ELR (cell line): ENCODE results near the gene ANAPC10.
"Not testable (repeated sequence)": the region's sequence is repeated elsewhere in the genome, so short reads cannot be mapped to it uniquely, and the experiment has no call there.

ENCODE experiments used
- DNase-seq: peaks from one replicate; pipeline ENCODE4 v3.0.0-alpha.2; 2015; ENCODE audit warnings: low read depth

The ANAPC10 gene, protein sequence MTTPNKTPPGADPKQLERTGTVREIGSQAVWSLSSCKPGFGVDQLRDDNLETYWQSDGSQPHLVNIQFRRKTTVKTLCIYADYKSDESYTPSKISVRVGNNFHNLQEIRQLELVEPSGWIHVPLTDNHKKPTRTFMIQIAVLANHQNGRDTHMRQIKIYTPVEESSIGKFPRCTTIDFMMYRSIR

DNA sequence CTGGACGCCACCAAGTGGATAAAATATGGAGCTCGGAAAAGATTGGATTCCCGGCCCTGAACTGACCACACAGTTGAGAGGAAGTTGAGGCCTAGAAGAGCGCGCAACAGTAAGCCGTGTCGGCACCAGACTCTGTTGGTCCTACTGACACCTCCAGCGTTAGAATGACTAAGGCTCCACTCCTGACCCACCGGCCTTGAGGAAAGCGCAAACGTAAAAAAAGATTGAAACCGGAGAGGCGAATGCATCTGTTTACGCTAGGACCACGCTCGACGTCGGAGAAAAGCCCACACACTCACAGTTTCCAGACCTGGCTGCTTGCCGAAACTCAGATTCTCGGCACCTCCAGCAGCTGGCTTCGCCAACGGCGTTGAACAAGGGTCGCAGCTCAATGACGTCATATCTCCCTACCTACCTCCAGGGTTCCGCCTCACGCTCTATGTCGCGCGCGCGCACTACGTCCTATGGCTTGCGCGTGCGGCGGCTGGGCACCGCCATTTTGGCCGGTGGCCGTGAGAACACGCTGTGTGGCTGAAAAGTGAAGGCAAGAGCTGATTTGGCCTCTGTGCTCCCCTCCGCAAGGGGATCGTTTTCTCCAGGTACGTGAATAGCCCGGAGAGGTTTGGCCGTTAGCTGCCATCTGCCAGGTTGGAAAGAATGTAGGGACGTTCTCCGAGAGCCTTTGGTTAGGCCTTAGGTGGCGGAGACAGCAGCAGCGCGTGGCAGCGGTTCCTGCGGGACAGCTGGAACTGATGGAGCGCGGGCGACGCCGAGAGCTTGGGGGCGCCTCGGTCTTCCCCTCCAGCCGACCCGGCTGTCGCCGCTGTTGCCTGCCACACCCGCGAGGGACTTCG is at the start of gene ANAPC10, which contains the start of gene ABCE1:
ANAPC10 (minus strand) TSS at position 376 of the 854 bp plus-strand sequence. CDS start 2,097 bp downstream, outside the sequence.
ABCE1 (plus strand) TSS at position 491 of the 854 bp plus-strand sequence. CDS start 6,102 bp downstream, outside the sequence.
- DNase-seq, result peak; percentile 99

DNA sequence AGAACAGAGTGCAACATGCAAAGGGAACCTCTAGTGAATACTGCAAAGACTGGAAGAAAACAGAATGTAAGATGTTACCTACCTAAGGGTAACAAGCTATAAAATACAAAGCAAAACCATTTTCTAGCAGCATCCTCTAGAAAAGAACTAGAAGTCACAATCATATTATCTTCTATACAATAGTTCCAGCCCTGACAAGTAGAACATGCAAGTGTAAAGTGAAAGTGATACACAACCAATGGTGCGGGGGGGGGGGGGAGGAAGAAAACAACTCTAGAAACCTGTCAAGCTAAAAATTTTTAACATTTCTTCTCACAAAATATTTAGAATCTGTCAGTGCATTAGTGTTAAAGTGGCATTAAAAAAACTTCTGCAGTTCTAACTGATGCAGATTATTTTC is 38.2 kb upstream of the ANAPC10 start:
- DNase-seq, result not testable (repeated sequence)

DNA sequence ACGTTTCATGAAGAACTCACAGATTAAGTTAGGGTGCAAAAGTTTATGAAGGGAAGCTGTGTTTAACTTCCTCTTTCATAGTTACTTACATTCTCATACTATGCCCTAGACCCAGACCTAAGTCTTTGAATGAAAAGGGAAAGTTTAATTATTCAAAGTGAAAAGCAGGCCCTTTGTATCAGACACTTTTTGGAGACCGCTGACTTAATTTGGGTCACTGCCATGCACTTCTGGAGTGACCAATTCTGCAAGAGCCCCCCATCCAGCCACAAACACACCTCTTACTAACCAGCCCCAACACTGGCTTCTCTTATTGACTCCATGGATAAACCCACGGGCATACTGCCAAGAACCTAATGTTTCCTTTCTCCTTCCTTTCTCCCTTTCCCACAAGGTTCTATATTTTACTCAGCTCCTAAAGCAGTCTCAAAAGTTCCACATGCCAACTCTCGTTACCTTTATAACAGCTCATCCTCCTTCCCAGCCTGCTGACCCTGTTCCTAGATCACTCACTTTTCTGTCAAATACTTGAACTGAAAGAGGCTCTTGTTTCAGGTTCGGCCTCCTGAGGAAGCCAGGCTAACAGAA is 34.6 kb upstream of the ANAPC10 start:
- DNase-seq, result no peak

DNA sequence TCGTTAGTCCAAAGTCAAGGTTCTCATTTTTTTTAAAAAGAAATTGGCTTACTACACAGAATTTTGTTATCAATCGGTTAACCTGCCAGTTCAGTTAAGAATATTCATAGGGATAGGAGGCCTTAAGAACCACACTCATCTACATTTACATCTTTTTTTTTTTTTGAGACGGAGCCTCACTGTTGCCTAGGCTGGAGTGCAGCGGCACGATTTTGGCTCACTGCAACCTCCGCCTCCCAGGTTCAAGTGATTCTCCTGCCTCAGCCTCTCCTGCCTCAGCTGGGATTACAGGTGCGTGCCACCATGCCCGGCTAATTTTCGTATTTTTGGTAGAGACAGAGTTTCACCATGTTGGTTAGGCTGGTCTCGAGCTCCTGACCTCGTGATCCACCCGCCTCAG is 33.9 kb upstream of the ANAPC10 start:
- DNase-seq, result no peak

DNA sequence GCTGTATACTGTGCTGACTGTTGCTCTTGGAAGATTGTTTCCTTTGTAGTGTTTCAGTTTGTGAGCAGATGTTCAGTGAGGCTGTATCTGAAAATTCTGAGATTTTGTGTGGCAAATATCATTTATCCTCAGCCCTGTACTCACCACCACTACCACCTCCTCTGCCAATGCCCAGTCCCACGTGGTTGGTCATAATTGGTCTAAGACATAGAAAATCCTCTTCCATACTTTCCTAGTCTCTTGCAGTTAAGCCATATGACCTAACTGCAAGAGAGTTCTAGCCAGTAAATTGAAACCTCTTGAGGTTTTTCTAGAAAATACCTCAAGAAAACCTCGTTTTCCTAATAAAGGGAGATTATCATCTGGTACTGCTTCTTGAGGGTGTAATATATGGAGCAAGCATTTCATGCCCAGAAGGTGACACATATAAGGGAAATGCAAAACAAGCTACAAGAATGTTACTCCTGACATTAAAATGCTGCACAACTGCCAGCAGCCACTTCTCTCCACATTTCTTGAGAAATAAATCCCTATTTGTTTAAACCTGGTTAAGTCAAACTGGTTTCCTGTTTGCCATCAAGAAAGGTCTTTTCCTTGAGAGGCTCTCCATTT is 32.9 kb upstream of the ANAPC10 start:
- peak; percentile 58 for DNase-seq

DNA sequence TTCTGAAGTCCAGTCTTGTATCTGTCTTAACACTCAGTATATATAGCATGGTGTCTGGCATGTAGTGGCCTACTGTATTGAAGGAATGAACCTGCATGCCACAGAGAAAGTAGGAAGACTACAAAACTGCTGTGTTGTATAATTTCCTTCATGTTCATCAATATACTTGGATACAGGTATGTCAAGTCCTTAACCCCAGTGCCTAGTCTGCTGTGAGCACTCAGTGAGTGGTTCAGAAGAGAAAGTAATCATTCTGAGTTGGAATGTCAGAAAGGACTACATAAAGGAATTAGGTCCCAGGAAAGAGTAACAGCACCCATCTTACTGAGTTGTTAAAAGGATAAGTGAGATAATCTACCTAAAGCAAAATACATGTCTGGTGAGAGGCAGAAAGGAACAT is 32.1 kb upstream of the ANAPC10 start:
- DNase-seq, result no peak

DNA sequence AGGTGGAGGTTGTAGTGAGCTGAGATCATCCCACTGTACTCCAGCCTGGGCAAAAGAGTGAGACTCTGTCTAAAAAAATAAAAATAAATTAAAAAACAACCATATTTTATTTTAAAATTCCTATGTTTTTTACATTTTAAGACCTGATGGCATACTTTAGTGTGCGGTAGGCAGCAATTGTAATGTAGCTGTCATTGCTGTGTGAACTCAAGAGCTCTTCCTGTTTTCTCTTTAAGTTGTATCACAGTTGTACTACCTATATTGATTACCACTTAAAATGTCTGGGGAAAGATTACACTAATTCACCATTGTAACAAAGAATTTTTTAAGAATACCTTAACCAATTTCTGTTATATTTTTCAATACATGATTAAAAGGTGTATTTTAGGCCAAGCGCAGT is 27.4 kb upstream of the ANAPC10 start:
- DNase-seq, result no peak

DNA sequence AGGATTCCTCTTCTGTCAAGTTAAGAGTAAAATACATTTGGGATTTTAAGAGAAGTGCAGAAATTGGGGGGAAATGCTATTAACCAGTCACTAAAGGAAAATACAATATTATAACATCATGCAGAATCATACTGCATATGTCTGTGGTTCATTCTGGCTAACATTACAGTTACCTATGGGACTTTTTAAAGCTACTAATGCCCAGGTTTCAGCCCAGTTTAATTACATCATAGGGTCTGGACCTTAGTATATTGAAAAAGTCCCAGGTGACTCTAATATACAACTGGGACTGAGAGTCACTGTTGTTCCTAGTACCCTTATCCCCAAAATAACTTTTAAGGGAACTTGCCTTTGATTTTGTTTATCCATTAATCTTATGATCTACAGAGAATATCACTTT is 10.1 kb upstream of the ANAPC10 start:
- no peak for DNase-seq

DNA sequence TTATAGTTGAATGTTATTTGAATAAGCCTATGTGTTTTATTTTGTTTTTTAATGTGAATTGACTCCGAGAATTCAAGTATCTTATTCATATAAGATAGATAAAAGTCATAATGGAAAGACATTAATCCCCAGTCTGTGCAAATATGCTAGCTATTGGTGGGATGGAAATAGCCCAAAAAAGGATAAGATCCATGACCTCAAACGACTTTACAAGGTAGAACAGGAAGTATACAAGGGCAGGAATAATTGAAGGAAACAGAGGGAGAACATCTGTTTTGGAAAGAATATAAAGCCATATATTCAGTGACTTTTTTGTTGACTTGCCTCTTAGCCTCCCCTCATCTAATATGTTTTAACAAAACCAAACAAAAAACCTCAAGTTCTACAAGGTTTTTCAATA is 9.1 kb upstream of the ANAPC10 start:
- DNase-seq, result no peak

DNA sequence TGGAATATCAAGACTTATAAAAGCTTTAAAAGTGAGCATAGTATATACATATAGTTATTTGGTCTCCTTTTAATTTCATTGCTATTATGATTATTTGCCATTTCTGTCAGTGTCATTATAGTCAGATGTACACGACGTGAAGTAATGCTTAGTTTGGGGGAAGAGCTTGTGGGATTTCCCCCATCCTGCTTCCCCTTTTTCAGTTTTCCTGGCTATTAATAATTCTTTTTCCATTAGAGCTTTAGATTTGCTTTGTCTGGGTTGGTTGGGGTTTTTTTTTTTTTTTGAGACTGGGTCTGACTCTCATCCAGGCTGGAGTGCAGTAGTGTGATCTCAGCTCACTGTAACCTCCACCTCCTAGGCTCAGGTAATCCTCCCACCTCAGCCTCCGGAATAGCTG is 5.5 kb upstream of the ANAPC10 start:
- DNase-seq, result no peak

DNA sequence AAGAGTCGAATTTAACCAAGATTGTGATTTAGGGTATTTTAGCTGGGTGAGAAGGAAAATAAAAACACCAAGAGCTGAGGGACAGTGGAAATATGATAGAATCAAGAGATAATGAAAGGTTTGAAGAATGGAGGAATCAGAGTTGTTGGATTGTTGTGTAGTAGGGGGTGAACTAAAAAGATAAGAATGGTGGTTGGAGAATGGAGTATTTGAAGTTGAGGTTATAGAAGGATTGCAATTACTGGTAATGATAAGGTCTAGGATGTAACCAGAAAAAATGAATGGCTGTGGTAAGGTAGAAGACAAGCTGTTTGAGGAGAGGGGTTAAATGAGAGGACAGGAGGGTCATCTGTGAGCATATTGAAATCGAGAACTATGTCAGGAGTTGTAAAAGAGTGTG is 4.6 kb upstream of the ANAPC10 start:
- DNase-seq, result no peak

DNA sequence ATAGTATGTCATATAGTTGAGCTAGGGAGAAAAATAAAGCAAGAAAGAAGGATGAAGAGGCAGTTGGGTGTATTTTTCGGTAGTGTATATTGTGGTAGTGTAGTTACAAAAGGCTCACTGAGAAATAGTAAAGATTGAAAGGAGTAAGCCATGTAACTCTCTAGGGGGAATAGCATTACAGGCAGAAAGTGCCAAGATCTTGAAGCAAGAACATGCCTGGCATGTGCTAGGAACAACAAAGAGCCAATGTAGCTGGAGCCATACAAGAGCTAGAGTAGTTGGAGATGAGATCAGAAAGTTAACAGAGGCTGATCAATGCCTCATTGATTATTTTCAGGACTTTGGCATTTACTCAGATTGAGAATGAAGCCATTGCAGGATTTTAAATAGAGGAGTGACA is 3.1 kb upstream of the ANAPC10 start:
- no peak for DNase-seq

DNA sequence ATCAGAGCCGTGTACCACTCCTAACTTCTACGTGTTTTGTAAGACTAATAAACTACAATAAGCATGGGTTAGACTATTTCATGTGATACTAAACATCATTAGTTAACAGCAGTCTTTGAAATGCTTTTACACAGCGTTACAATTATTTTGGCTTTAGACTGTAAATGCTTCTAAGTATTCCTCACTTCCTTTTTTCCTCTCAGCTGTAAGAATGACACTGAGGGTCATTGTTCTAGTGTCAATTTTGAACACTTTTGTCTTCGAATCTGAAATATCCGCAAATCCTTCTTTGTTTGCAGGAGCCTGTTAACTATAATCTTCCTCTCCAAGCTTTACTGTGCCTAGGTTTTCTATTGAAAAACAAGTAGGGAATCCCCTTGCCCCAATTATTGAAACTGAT is 1.7 kb upstream of the ANAPC10 start:
- peak; percentile 22 for DNase-seq

DNA sequence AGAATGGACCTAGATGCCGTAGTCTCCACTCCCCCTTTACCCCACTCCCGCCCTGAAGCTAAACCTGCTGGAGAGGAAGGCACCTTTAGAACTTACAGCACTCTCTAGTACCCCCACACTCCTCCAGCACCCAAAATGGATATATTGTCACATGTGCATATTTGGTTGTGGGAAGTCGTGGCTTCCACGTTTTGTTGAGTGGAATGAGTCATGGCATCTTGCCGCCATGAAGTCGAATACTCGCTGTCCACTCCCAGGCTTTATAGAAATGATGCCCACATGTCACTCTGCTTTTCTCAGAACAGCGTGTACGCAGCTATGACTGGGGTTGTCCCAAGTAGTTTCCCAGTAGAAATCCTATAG is 660 bp upstream of the ANAPC10 start:
- peak; percentile 77 for DNase-seq

DNA sequence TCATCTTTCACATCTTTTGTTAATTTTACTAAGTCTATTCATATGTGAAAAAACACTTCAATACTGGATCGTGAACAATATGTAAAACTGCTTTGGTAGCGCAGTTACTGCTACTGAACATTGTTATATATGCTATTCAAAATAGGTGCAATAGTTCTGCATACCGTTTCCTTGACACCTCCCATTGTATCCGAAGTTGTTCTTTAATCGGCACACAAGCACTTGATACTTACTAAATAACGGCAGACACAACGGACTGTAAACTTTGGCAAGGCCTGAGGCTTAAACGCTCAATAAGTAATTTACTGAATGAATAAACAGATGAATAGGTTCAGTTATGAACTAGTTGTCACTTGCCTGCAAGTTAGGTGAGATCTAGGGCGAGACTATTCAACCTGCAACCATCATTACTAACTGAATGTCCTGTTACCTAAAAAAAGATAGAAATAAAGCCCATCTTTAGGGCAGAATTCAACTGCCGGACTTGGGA is 620 bp downstream of the ANAPC10 start:
- DNase-seq, result no peak

DNA sequence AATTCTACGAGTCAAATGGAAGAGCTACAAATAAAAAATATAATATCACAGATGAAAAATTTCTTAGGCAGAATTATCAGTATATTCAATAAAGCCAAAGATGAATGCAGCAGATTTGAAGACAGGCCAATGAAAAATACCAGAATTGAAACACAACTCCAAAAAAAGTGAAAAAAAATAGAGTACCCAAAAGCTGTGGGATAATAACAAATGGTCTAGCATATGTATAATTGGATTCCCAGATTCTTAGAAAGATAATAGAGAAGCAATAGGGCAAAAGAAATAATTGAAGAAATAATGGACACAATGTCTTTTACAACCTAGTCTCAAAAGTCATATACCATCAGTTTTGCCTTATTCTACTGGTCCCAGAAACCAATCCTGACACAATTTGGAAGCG is 4.4 kb downstream of the ANAPC10 start:
- no peak for DNase-seq

DNA sequence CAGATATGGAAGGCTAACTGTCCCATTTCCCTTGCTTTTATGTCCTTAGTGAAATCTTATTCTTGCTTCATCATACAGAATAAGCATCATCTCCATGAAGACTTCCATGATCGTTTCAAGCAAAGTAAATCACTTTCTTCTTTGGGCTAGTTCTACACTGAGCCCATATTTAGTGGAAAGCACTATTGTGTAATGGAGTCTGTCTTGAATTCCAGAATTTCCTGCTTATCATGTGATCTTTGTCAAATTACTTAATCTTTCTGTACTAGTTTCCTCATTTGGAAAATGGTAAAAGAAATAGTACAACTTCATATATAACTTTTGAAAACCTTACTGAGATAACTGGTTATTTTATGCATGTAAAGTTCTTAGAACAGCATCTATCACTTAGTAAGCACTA is 7.6 kb downstream of the ANAPC10 start:
- no peak for DNase-seq

DNA sequence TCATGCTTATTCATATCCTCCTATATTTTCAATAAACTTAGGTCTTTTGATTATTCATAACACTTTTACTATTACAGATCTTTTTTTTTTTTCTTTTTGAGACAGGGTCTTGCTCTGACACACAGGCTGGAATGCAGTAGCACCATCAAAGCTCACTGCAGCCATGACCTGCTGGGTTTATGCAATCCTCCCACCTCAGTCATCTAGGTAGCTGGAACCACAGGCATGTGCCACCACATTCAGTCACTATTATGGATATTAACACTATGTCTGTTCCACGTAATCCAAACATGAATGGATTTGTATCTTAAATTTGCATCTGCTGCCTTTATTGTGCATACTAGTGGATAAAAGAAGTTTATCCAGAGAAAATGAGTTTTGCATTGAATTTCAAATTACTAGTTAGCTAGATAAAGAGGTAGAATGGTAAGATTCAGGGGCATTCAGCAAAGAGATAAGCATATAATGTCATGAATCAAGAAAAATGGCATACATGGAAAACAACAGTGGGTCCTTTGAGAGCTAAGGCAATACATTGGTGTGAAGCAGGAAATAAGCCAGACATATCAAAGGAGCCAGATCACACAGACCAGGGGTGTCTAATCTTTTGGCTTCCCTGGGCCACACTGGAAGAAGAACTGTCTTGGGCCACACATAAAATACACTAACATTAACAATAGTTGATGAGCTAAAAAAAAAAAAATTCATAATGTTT is 13.9 kb downstream of the ANAPC10 start:
- peak; percentile 45 for DNase-seq

DNA sequence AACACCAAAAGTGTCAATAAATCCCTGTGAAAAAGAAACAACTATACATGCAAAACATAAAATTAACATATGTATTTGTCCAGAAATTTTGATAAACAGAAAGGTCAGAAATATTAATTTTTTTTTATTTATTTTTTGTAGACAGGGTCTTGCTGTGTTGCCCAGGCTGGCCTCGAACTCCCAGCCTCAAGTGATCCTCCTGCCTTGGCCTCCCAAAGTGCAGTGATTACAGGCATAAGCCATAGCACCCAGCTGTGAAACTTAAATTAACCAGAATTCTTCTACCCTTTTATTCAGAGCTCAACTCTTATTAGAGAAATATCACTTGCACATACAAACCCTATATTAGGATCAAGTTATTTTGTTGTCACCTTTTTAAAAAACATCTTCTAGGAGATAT is 16.2 kb downstream of the ANAPC10 start:
- no peak for DNase-seq

DNA sequence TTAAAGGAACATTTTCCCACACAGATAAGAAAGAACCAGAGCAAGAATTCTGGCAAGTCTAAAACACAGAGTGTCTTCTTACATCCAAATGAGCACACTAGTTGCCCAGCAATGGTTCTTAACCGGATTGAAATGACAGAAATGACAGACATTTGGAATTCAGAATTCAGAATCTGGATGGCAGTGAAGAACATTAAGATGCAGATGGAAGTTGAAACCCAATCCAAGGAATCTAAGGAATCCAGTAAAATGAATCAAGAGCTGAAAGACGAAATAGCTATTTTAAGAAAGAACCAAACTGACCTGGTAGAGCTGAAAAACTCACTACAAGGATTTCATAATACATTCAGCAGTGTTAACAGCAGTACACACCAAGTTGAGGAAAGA is 21.5 kb downstream of the ANAPC10 start:
- DNase-seq, result no peak

DNA sequence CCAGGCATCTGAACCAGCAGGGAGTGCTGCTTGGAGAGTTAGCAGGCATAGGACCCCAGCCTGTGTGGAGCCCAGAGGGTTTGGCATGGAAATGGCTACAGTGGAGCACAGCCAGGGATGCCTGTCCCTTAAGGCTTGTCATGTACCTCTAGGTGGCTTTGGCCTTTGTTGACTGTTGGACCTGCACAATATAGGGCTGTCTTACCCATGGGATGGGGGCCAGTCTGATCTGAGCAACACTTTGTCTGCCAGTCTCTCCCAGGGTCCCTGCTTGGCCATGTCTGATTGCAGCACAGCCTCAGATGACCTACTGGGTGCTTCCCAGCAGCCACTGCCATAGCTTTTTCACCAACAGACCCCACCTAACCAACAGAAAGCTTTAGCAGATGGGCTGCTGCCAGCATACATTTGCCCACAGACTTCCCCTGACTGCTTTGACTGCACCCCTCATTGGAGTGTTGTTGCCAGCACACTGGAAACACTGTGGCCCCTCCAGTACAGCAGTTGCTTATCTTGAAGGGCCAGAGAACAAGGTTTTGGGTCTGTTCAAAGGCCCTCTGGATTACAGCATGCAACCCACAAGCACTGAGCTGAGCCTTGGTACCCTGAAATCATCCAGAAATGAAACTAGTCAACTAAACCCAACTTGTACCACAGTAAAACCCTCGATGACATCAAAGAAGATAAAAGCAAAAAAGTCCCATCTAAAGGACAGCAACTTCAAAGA is 22.1 kb downstream of the ANAPC10 start:
- DNase-seq, result no peak
